Right renal pelvis (tissue), 4 donors: ENCODE results near the gene TSFM. TPM values are rescaled to one million over a fixed set of nuclear protein-coding genes. Genes with fewer than 3 reads are reported as not detected.

ENCODE experiments used
- DNase-seq, 4 donors: peaks; one replicate each; pipeline ENCODE4 v3.0.0-alpha.2; 2013; ENCODE audit warnings: low read depth in 4 of 4, low spot score in 3 of 4, missing footprints in 1 of 4
- polyA plus RNA-seq, 4 donors: library from polyadenylated mRNA; unstranded; fragments of 120-200 nt; gene quantifications; one replicate each; pipeline ENCODE4 v1.2.1, GENCODE V29; 2013; ENCODE audit not compliant: insufficient read length in 4 of 4

The TSFM gene
- polyA plus RNA-seq, 4 donors, result 40.8 to 52.9 (median 45.5) TPM

DNA sequence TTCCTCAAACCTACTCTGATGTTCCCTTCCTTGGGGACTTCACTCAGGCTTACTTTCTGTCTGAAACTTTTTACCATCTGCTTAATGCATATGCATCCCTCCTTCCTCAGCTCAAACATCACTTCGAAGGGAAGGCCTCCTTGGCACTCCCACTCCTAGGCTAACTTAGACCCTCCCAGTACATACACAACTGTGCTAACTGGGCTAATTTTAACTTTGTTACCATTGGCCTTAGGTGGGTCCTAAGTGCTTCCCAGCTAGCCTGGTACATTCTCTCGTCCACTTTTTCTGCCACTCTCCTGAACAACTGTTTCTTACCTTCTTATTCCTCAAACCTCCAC lies 6.4 kb upstream of the TSFM start:
- no peak for DNase-seq

DNA sequence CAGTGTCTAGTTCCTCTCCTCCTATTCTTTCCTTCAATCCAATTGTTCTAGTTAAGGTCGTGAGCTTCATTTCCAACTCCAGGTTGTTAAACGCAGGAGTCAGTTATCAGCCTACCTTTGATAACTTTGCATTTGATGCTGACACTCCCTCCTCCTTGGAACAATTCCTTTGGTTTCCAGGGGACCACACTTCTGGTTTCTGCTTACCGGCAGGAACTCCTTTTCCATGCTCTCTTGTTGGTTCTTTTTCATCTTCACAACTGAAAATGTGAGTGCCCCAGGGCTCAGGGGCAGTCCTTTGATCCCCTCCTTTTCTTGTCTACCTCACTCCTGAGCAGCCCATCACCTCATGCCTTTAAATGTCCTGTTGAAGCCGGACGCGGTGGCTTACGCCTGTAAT lies 5.2 kb upstream of the TSFM start:
- no peak for DNase-seq

DNA sequence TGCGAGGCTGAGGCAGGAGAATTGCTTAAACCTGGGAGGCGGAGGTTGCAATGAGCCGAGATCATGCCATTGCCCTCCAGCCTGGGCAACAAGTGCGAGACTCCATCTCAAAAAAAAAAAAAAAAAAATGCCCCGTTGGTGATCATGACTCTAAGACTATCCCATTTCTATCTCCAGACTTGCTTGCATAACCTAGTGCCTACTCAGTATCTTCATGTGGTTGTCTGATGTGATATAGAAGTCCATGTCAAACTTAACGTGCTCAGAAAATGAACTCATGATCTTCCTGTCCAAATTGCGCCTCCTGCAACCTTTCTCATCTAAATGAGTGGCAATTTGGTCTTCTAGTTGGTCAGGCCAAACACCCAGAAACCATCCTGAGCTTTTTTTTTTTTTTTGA lies 4.7 kb upstream of the TSFM start:
- no peak for DNase-seq

DNA sequence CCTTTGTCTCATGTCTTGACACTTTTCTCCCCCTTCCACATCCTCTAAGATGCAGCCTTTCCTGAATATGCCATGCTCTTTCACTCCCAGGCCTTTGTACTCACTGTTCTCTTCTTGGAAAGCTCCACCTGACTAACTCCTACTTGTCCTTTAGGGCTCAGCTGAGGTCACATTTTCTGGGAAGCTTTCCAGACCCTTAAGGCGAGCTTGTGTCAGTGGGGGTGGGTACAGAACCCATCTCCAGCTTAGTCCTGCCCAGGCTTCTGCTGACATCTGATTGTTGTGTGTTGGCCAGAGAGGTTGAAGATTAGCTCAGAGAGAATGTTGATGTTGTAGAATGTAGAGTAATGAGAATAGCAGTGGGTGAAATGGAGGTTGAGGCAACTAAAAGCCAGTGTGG lies 2.9 kb upstream of the TSFM start:
- DNase-seq, result no peak

DNA sequence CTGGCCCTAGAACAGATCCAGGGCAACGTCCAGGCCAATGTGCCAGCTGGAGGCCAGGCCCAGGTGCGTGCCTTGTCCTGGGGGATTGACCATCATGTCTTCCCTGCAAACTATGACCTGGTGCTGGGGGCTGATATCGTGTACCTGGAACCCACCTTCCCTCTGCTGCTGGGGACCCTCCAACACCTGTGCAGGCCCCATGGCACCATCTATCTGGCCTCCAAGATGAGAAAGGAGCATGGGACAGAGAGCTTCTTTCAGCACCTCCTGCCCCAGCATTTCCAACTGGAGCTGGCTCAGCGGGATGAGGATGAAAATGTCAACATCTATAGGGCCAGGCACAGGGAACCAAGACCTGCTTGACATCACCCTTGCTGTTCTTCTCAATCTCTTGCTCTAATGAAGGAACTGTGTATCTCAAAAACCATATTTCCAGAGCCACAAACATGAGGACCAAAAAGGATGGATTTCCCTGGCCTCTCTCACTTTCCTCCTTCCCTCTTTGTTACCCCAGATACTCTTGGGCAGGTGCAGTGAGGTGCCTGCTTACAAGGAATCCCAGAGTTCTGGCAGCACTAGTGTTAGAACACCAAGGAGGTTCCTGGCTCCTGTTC lies 2.2 kb upstream of the TSFM start:
- no peak for DNase-seq

DNA sequence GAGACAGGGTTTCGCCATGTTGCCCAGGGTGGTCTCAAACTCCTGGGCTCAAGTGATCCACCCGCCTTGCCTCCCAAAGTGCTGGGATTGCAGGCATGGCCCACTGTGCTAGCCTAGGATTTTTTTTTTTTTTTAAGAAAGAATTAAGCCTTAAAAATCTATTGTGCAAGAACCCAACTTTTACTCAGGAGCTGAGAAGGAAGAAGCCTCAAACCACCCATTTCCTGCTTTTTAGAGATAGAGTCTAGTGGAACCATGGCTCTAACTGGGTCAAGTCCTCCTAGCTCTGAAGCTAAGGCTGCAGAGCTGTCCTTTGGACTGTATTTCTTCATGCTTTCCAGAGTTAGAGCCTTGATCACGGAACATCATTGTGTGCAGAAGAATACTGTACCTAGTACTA lies 1.3 kb upstream of the TSFM start:
- DNase-seq, result no peak

DNA sequence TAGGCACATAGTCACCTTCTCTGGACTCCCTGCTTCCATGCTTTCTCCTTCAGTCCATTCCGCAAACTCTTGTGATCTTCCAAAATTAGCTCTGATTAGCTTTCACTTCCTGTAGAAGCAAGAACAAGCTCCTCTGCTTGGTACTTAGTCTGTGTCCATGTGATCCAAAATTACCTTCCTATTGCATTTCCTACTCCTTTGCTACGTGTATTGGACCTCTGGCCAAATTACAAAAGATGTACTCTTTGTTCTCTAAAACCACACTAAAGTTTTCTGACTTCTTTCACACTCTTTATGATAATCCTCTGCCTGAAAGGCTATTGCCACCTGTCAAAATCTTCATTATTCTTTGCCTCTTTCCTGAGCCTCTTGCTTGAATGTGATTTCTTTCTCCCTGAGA lies 786 bp upstream of the TSFM start:
- no peak for DNase-seq

DNA sequence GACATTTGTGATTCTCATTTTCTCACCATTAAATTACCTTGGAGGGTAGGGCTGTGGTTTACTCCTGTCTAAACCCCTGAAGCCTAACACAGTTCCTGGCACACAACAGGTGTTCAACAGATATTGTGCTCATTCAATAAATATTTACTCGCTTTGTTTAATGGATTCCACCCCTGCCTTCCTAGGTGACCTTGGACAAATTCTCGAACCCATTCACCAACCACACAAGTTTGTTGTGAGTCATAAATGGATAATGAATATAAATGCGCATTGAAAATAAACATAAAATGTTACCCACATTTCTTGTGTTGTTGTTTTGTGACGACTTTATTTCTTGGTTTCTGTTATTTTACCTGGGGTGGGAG lies 362 bp upstream of the TSFM start:
- DNase-seq, result no peak

DNA sequence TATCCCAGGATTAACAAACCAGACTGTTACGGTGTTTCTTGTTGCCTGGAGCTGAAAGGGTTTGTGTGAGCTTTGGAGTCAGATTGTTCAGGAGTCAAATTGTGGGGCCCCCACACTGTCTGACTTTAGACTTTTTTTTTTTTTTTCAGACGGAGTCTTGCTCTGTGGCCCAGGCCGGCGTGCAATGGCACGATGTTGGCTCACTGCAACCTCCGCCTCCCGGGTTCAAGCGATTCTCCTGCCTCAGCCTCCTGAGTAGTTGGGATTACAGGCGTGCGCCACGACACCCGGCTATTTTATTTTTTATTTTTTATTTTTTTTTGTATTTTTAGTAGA lies 847 bp downstream of the TSFM start:
- DNase-seq, result no peak

DNA sequence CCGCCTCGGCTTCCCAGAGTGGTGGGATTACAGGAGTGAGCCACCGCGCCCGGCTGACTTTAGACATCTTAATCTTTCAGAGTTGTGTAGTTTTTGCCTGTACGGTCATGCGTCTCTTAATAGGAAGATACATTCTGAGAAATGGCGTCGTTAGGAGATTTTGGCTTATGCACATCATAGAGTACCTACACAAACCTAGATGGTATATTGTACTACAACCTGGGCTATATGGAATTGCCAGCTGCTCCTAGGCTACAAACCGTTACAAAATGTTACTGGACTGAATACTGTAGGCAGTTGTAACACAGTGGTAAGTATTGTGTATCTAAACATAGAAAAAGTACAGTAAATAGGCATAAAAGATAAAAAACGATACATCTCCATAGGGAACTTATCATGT lies 1.3 kb downstream of the TSFM start:
- DNase-seq, result no peak

DNA sequence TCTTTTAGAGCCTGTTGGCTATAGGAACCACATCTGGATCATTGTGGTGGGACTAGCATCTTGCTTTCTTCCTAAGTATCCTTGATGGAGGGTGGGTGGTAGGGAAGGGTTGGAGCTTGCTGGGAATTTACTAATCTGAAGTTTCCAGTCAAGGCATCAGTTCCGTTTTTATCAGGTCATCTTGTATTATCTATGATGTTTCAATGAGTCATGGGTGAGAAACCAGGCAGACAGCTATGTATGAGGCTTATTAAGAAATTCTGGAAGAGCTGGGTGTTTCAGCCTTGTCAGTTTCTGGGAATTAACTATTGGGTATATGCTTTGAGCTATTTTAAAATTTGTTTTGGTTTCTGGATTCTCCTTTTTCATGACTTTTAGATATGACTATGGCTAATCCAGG lies 11.3 kb downstream of the TSFM start:
- DNase-seq, result no peak

DNA sequence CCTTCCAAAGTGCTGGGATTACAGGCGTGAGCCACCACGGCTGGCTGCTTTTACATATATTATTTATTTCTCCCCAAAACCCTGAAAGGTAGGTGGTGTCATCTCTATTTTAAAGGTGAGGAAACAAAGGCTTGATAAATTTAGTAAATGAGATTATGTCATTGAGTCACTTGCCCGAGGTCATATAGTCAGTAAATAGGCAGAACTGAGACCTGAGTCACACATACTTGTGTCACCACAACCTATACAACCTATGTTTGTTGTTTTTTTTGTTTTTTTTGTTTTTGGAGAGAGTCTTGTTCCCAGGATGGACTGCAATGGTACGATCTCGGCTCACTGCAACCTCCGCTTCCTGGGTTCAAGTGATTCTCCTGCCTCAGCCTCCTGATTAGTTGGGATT lies 12.8 kb downstream of the TSFM start:
- DNase-seq, result no peak

DNA sequence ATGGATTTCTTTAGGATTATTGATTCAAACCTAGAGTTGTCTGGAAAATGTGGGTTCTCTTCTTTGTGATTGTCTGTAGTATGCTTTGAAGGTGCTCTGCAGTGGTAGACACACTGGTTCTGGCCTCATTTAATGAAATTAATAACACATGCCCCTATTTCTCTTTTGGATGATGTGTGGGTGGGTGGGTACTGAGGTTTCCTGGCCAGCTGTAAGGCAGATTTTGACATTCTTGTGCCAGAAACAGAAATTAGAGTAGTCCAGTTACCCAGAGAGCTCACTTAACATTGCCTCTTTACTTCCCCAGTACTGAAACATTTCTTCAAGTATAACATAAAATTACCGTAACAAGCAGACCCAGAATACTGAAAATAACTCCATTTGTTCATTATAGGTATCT lies 14.4 kb downstream of the TSFM start:
- DNase-seq, result no peak

DNA sequence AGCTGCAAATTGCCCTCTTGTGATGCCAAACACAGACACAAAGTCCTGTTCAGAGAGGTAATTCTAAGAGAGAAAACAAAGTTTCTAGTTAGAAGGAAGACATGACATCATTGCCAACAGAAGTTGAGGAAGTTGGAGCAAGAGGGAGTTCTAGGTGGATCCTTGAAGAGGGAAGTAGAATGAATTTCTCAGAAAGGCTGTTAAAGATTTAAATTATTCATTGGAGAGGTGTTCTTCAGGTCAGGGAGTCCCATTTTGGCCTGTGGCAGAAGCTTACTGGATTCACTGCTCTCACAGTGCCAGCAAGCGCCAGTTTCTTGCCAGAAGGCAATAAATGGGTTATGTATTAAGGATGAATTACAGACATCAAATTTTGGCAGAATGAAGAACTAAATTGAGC lies 15.3 kb downstream of the TSFM start:
- no peak for DNase-seq

DNA sequence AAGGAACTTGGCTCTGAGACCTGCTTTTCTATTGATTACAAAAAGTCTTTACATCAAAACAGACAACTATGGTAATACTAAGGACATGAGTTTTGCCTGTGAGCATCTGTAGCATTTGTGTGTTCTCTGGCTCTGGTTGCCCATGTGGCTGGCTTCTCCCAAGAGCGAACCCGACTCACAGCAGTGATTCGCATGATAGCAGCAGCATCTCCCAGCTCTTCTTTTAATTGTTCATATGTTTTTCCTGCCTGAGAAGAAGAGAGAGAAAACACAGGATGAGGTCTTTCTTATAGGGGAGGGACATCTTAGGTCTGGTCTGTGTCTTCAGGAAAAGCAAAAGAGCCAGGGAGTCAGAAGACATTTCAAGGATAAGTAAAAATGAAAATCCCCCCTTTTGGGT lies 18.4 kb downstream of the TSFM start:
- DNase-seq, result no peak

DNA sequence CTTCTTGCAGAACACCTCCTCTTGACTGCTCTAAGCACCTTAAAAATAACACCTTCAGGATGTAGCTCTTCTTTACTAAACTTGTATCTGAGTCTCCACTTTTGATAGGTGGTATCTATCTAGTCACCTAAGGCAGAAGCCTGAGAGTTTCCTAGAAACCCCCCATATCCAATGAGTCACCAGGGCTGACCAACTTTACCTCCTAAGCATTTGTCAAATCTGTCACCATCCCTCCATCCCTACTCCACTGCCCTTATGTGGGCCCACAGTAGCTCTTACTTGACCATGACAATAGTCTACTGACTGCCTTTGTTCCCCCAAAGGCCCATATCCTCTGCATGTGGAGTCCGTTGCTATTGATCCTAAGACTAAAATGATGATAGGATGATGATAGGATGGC lies 20.0 kb downstream of the TSFM start:
- no peak for DNase-seq

DNA sequence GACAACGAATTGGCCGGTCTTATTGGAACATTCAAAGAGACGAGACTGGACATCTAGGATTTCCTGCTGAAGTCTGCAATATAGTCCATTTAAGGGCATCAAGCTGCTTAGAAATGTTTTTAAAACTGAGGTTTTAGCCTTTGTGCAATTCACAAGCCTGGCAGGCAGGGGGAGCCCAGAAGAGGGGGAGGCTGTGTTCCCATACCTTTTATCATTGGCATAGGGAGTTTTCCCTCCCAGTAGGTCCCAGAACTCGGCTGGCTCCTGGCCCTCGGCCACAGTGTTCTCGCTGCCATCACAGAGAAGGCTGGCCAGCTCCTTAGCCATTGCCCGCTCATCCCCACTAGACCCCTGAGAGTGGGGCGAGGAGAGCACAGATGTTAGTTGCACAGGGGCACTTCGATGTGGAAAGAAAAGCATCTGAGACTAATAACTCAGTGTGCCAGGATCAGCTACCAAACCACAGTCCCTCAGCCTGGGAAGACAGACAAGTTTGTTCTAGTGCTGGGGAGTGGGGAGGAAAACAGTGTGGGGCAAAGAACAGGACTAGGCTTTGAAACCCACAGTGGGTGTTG lies 20.8 kb downstream of the TSFM start:
- no peak for DNase-seq

DNA sequence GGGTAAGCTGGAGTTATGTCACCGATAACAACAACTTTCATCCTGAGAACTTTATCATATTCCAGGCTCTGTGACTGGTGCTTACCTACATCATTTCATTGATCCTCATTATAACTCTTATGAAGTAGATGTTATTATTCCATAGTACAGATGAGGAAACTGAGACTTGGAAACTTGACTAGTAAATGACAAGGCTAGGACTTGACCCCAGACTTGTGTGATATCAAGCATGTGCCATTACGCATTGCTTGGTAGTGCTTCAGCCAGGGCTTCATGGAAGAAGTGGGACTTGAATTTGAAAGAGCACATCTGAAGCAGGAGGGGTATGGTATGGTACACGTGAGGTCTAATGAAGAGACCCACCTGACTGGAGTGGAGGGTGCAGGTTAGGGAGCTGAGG lies 24.1 kb downstream of the TSFM start:
- no peak for DNase-seq

DNA sequence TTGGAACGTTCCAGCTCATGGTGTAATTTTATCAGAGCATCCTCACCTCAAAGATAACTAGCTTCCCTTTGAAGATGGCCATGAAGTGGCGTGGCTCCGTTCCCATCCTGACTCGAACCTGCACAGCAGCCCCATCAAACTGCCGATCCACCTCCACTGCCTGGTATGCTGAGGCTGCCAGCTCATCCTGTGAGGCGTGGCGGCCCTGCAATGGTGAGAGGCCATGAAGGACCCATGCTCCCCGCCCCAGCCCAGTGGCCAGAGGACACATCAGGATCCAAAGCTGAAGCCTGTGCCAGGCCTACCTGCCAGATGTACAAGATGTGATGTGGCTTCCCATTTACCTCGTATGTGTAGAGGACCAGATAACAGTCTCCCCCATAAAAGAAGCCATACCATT lies 24.7 kb downstream of the TSFM start:
- DNase-seq, result no peak

DNA sequence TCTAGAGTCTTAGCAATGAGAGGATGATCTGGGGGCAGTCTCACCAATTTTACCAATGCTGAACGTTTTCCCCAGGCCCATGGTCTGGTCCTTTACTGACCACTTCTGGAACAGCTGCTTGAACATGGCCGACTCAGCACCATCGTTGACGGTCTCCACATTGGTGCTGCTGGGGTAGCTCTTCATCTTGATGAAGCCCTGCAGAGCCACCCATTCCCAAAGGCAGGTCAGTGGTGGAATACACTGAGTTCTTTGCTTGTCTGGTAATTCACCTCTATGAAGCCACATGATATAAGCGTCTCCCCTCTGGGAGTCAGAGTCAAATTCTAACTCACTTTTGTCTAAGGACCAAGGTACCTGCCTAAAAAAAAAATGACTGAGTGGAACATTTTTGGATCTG lies 25.8 kb downstream of the TSFM start:
- no peak for DNase-seq

DNA sequence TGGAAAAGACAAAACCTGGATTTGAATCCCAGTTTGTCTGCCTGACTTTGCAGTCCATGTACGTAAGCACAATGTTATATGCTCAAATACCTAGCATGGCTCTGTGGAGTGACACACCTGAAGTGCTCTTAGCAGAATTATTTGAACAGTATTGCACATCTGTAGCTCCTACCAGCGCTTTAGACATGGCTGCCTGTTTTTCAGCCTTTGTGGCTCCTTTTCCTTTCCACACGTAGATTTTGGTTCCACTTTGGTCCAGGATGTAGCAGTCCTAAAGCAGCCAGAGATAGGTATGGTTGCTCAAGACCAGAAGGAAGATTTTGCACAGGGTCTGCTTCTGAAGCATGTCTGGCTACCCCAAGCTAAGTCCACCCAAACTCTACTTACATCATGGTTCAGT lies 26.8 kb downstream of the TSFM start:
- DNase-seq, result no peak

DNA sequence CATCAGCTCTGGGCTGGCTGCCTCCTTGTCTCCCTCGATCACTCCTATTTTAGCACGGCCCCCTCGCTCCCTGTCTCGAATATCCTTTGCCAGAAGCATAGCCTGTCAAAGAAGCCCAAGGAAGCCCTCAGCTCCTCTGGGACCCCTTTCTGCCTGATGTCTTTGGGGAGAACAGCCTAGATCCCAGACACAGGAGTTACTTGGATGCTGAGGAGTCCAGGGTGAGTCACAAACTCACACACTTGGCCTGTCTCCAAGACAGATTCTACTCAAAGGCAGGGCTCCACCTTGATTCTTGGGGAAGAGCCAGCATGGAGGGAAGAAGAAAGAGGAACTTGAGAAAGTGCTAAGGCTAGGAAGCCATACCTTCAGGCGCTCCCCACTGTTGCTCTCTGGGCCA lies 27.9 kb downstream of the TSFM start:
- no peak for DNase-seq

DNA sequence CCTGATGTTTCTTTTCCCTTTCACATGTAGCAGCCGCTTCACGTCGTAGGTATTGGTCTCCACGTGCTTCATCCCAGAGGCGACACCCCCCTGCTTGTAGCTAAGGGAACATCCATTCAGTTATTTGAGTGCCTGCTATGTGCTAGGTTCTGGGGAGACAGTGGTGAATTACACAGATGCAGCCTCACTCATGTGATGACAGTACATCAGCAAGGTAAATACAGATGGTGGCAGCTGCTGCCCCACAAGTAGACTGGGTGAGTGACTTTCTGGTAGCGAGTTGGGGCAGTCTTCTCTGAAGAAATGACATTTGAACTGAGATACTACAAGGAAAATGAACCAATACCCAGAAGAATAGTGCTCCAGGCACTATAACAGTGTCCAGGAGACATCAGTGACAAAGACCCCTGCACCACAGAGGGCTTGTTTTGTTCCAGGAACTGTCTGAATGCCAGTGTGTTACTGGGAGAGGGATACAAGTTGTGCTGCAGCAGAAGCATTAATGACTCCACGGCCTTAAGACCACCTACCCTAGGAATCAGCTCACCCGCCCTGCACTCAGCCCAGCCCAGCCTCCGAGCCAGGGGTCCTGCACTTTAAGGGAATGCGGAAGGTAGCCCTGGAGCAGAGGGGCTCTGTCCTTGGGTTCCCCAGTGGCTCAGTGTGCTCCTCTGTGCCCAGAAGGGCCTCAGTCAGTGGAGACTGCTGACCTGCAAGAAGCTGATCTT lies 28.6 kb downstream of the TSFM start:
- no peak for DNase-seq
